Spleen (tissue), 7 donors: ENCODE results near the gene NOBOX.

Source experiments
- CTCF ChIP-seq, 11 experiments: fragments of 200-600 bp in 7 of 11; fragments of 450-650 bp in 4 of 11; sonication (generic) in 4 of 11; IDR thresholded peaks in 8 of 11; conservative IDR thresholded peaks in 3 of 11; 1 replicate in 7 of 11; 2 replicates in 4 of 11; pipeline versions ENCODE4 v1.4.0 to v1.8.0; 2016 to 2021; ENCODE audit warnings: antibody characterized with exemption in 11 of 11, inconsistent platforms in 4 of 11, mild to moderate bottlenecking in 1 of 11
- POLR2A ChIP-seq, 3 donors: fragments of 450-650 bp; IDR thresholded peaks; one replicate each; pipeline ENCODE4 v1.5.1; 2017; ENCODE audit warnings: antibody characterized with exemption in 3 of 3, mild to moderate bottlenecking in 1 of 3
- donor health status: DM: no; HTN: no; CAD: no; lungs with moderate emphysema.
- donor health status: DM: no; HTN: no; CAD: no.
- donor health status: DM: no; HTN: no; CAD: no.

- TF ChIP-seq POLR2A (IDR thresholded peaks at IDR 0.05) (no peak), CTCF (IDR thresholded peaks at IDR 0.05 in 8 of 11, conservative IDR thresholded peaks at IDR 0.05 in 3 of 11) (no peak)
Observed at GRCh38 chr7:144439717-144440205, 36.3 kb upstream of the NOBOX start.
